ENCODE measurements around the gene FTH1. TPM values are rescaled to one million over a fixed set of nuclear protein-coding genes. Genes with fewer than 3 reads are reported as not detected.
A peak's percentile ranks its signal among the peaks of the same experiment; 100 is the strongest.

The FTH1 gene
- total and polyA plus RNA-seq, 2 of the 8 experiments (the other 6 are each of a cell fraction or from before 2014, with no cell fraction given): 1,153 to 1,461 TPM

- no peak overlapping the region for H3K56ac ChIP-seq (replicated peaks; ENCODE audit: insufficient read length, low read depth, low read length)
- peak overlapping the region; percentile 10 for H4K91ac ChIP-seq (replicated peaks; ENCODE audit: insufficient read length, low read length)
- no peak overlapping the region for H3K23ac ChIP-seq (ENCODE audit: insufficient read length)
- DNase-seq (ENCODE audit: low read depth in 1 of 2, low spot score in 2 of 2) (no peak), FAIRE-seq (no peak)
- H3K9ac ChIP-seq (replicated peaks in 1 of 4; ENCODE audit: extremely low read depth in 1 of 4, low read depth in 3 of 4, low read length in 3 of 4): no peak overlapping the region; a peak in 1 of 7 replicates
- no peak overlapping the region for H2AFZ ChIP-seq (ENCODE audit: low read length)
- H3K18ac ChIP-seq (ENCODE audit: extremely low read depth, low read length): no peak overlapping the region
- H3K79me2 ChIP-seq (ENCODE audit: control insufficient read depth in 1 of 2, insufficient read depth in 2 of 2, low read length in 2 of 2): no peaks in the 10 kb centered on the region
- no peak overlapping the region for H3K4me2 ChIP-seq (ENCODE audit: insufficient read depth in 1 of 2, low read depth in 2 of 2, low read length in 2 of 2)
- H3K4me3 ChIP-seq (ENCODE audit: extremely low read depth in 1 of 4, insufficient read depth in 2 of 4, low read depth in 3 of 4, low read length in 4 of 4): no peak overlapping the region
- H4K20me1 ChIP-seq (replicated peaks in 1 of 2; ENCODE audit: control insufficient read depth in 1 of 2, insufficient read depth in 2 of 2, low read length in 2 of 2): peaks cover 0 to 2% of the 10 kb centered on the region in 2 experiments
- H4K5ac ChIP-seq (ENCODE audit: insufficient read length, low read depth, low read length): no peak overlapping the region
- H2BK12ac ChIP-seq (ENCODE audit: low read depth, low read length): peak overlapping the region; percentile 50; the same call in 1 of the 2 replicates
- H3K14ac ChIP-seq (ENCODE audit: insufficient read length): no peak overlapping the region
- peak overlapping the region; percentile 14 for H3K4ac ChIP-seq (replicated peaks; ENCODE audit: insufficient read length, low read depth, low read length)
- H3K27ac ChIP-seq (ENCODE audit: low read depth, low read length): no peak overlapping the region
- H3K27me3 ChIP-seq (replicated peaks in 1 of 4; ENCODE audit: control insufficient read depth in 3 of 4, extremely low read depth in 1 of 4, insufficient read depth in 3 of 4, low read length in 3 of 4): peaks cover 9 to 35% (median 16%) of the 10 kb centered on the region in 4 experiments; a peak in 5 of 7 replicates
- ChIA-PET CTCF (ENCODE audit: partially characterized antibody) (interaction anchor here (1.0 to 2.1 kb wide), 6 partner anchors 8 to 100 kb away, joined by 3 to 9 read pairs (median 4); no protein-coding TSS in a partner anchor), POLR2A (ENCODE audit: partially characterized antibody) (interaction anchor here (1.1 to 25.7 kb wide), 3 partner anchors 8 to 21 kb away, joined by 3 to 458 read pairs (median 5); partner anchors contain the start of genes BEST1 and FTH1)
- peaks cover 0 to 2% (median 0%) of the 10 kb centered on the region in 4 experiments; a peak in 1 of 7 replicates for H3K4me1 ChIP-seq (replicated peaks in 1 of 4; ENCODE audit: control insufficient read depth in 3 of 4, insufficient read depth in 4 of 4, low read length in 3 of 4)
- no peak overlapping the region for H2AK5ac ChIP-seq (ENCODE audit: low read depth, low read length)
- H3K23me2 ChIP-seq (ENCODE audit: low read depth, low read length): no peaks in the 10 kb centered on the region
- WGBS, 2 experiments (ENCODE audit: extremely low coverage in 1 of 2, insufficient coverage in 1 of 2, insufficient read length in 1 of 2, insufficient replicate concordance in 2 of 2, low coverage in 1 of 2, low lambda C conversion rate in 2 of 2, missing lambda C conversion rate in 1 of 2): 93% methylated on average over 10 of the region's 10 CpGs; no CpG with 5 or more reads in 1 of the 2 experiments
- H2BK5ac ChIP-seq (ENCODE audit: low read depth, low read length): no peak overlapping the region
- no peak overlapping the region; the same call in 1 of the 2 replicates for H4K8ac ChIP-seq (ENCODE audit: extremely low read depth, insufficient read depth, low read length)
- H2BK15ac ChIP-seq (ENCODE audit: low read length): no peak overlapping the region
- no peaks in the 10 kb centered on the region for H3K79me1 ChIP-seq (ENCODE audit: low read depth, low read length)
- no peaks in the 10 kb centered on the region for H3K9me3 ChIP-seq (ENCODE audit: insufficient read depth in 2 of 2, low read depth in 1 of 2, low read length in 1 of 2)
- no peaks in the 10 kb centered on the region for H3K36me3 ChIP-seq (ENCODE audit: control insufficient read depth in 2 of 4, insufficient read depth in 4 of 4, low read length in 3 of 4)
- H2BK120ac ChIP-seq (replicated peaks; ENCODE audit: low read depth, low read length): no peak overlapping the region
- TF ChIP-seq KDM4A (IDR thresholded peaks at IDR 0.05; ENCODE audit: low read depth, low read length, severe bottlenecking) (no peak), FOSL1 (IDR thresholded peaks at IDR 0.05; ENCODE audit: insufficient read depth, low read depth, low read length) (no peak), CTBP2 (IDR thresholded peaks at IDR 0.05; ENCODE audit: borderline replicate concordance, insufficient read depth, insufficient read length, low read length) (no peak), HDAC2 (IDR thresholded peaks at IDR 0.05; ENCODE audit: borderline replicate concordance in 1 of 2, low read depth in 2 of 2, low read length in 2 of 2) (no peak)
- no peak overlapping the region for H2BK20ac ChIP-seq (ENCODE audit: low read length)
Measured at GRCh38 chr11:61980783-61981541, 13.5 kb upstream of the FTH1 start.

Measured in H1 (cell line).